NCI-H82 treated with DMSO at 0.1 percent for 48 hours (cell line): ENCODE measurements around the gene ADAM8.

Experiments used
- DNase-seq: peaks from one replicate; lab custom pipeline; 2025; ENCODE audit not compliant: unreplicated experiment; lab: John Stamatoyannopoulos, UW

ADAM8 gene

GRCh38 chr10:133251388-133252222, 25.1 kb downstream of the ADAM8 start:
- DNase-seq: no peak

- DNase-seq: no peak
Measured at GRCh38 chr10:133249975-133250754, 26.5 kb downstream of the ADAM8 start.

GRCh38 chr10:133249094-133249780, 27.4 kb downstream of the ADAM8 start:
- DNase-seq: no peak

- no peak for DNase-seq
Measured at GRCh38 chr10:133248334-133248715, 28.3 kb downstream of the ADAM8 start.

- no peak for DNase-seq
Measured at GRCh38 chr10:133247681-133248333, 28.9 kb downstream of the ADAM8 start.

GRCh38 chr10:133246236-133246626, 30.4 kb downstream of the ADAM8 start:
- DNase-seq: no peak

- DNase-seq: no peak
Measured at GRCh38 chr10:133245439-133246235, 31.0 kb downstream of the ADAM8 start.

GRCh38 chr10:133243593-133243992, 33.1 kb downstream of the ADAM8 start:
- no peak for DNase-seq

GRCh38 chr10:133242611-133243356, 33.9 kb downstream of the ADAM8 start:
- no peak for DNase-seq

- no peak for DNase-seq
Measured at GRCh38 chr10:133241501-133242205, 35.0 kb downstream of the ADAM8 start.

GRCh38 chr10:133239990-133240389, 36.7 kb downstream of the ADAM8 start:
- no peak for DNase-seq

GRCh38 chr10:133238466-133238804, 38.2 kb downstream of the ADAM8 start:
- no peak for DNase-seq

GRCh38 chr10:133237588-133238465, 38.8 kb downstream of the ADAM8 start, which contains the start of gene VENTX:
Gene VENTX (plus strand): TSS chr10:133237855. CDS start chr10:133237915, 60 bp downstream.
- DNase-seq: no peak

- DNase-seq: no peak
Measured at GRCh38 chr10:133237241-133237587, 39.5 kb downstream of the ADAM8 start.

GRCh38 chr10:133236401-133237240, 40.0 kb downstream of the ADAM8 start:
- no peak for DNase-seq

- DNase-seq: no peak
Measured at GRCh38 chr10:133235932-133236331, 40.7 kb downstream of the ADAM8 start.

- no peak for DNase-seq
Measured at GRCh38 chr10:133235265-133235855, 41.3 kb downstream of the ADAM8 start.
